DOHH2 (cell line): Measurements from ENCODE around the gene PDE10A.

Source experiments
- CTCF ChIP-seq: fragments of 200-600 bp; sonication (generic); IDR thresholded peaks from one replicate; pipeline ENCODE4 v1.5.1; 2014; ENCODE audit warnings: antibody characterized with exemption, mild to moderate bottlenecking, low read depth, low read length; ENCODE audit not compliant: poor library complexity, severe bottlenecking
- EZH2phosphoT487 ChIP-seq: fragments of 200-600 bp; sonication (generic); IDR thresholded peaks from 2 replicates; pipeline ENCODE4 v1.6.1; 2017; ENCODE audit warnings: borderline replicate concordance, mild to moderate bottlenecking, antibody characterized with exemption, low read length, moderate library complexity, mixed read lengths

DNA sequence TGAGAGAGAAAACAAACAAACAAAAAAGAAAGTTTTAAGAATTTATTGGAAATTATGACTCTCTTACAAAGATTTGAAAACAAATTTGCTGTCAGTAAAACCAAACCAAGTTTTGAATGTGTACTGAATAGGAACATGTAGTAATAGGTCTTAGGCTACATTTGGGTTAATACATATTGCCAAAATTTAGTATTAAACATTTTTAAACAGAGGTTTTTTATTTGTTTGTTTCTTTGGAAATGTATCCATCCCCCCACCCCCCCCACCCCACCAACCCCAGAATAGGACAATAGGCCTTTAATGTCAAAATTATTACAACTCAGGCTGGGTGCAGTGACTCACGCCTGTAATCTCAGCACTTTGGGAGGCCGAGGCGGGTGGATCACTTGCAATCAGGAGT, 356.1 kb downstream of the PDE10A start:
- no peak for TF ChIP-seq CTCF
- no peak for TF ChIP-seq EZH2phosphoT487
